ENCODE data around the gene PARD3B.

DNA sequence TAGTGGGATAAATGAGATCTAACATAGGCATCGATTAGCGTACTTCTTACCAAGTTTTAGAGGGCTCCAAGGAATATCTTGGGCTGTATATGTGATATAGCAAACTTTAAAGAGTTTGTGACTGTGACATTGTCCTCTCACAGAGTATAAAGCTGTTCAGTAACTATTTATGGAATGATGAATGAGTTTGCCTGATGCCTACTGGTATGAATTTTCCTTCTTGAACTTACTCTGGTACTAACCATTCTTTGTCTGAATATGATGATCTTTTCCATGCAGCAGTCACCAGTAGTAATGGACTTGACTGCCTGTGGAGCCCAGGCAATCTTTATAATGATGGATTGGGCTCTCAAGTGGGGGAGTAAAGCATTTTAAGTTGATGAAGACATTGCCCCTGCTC lies 120.5 kb downstream of the PARD3B start:
- no peak for TF ChIP-seq RAD21 (IDR thresholded peaks at IDR 0.05 in 1 of 2, conservative IDR thresholded peaks at IDR 0.05 in 1 of 2; ENCODE audit: low read depth in 2 of 2, low read length in 2 of 2)
- no peak for TF ChIP-seq JUN (IDR thresholded peaks at IDR 0.05; ENCODE audit: low read depth, low read length)
- no peak for TF ChIP-seq POLR2AphosphoS5 (IDR thresholded peaks at IDR 0.05; ENCODE audit: low read depth, low read length)
- no peak for TF ChIP-seq SIN3A (conservative IDR thresholded peaks at IDR 0.05 in 1 of 2, IDR thresholded peaks at IDR 0.05 in 1 of 2; ENCODE audit: low read depth in 1 of 2, low read length in 2 of 2)
- no peak for TF ChIP-seq EZH2 (IDR thresholded peaks at IDR 0.05; ENCODE audit: low read depth, low read length, severe bottlenecking)
- TF ChIP-seq, protein P1, sequence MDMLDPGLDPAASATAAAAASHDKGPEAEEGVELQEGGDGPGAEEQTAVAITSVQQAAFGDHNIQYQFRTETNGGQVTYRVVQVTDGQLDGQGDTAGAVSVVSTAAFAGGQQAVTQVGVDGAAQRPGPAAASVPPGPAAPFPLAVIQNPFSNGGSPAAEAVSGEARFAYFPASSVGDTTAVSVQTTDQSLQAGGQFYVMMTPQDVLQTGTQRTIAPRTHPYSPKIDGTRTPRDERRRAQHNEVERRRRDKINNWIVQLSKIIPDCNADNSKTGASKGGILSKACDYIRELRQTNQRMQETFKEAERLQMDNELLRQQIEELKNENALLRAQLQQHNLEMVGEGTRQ (IDR thresholded peaks at IDR 0.05; ENCODE audit: low read length), result no peak
- TF ChIP-seq, protein P2, sequence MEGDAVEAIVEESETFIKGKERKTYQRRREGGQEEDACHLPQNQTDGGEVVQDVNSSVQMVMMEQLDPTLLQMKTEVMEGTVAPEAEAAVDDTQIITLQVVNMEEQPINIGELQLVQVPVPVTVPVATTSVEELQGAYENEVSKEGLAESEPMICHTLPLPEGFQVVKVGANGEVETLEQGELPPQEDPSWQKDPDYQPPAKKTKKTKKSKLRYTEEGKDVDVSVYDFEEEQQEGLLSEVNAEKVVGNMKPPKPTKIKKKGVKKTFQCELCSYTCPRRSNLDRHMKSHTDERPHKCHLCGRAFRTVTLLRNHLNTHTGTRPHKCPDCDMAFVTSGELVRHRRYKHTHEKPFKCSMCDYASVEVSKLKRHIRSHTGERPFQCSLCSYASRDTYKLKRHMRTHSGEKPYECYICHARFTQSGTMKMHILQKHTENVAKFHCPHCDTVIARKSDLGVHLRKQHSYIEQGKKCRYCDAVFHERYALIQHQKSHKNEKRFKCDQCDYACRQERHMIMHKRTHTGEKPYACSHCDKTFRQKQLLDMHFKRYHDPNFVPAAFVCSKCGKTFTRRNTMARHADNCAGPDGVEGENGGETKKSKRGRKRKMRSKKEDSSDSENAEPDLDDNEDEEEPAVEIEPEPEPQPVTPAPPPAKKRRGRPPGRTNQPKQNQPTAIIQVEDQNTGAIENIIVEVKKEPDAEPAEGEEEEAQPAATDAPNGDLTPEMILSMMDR (IDR thresholded peaks at IDR 0.05; ENCODE audit: control extremely low read depth in 1 of 3, insufficient read depth in 1 of 3, low read depth in 1 of 3, low read length in 3 of 3), result no peak
- no peak for TF ChIP-seq CEBPB (IDR thresholded peaks at IDR 0.05; ENCODE audit: low read depth, low read length)
- no peak for TF ChIP-seq SP4 (IDR thresholded peaks at IDR 0.05; ENCODE audit: low read length)
- no peak for TF ChIP-seq SIX5 (IDR thresholded peaks at IDR 0.05; ENCODE audit: low read depth, low read length)
- TF ChIP-seq SUZ12 (IDR thresholded peaks at IDR 0.05; ENCODE audit: low read length), result no peak

Measured in H1 (cell line).